ENCODE results near the gene C1orf50.
A peak's percentile ranks its signal among the peaks of the same experiment; 100 is the strongest.
"Not testable (repeated sequence)": the region's sequence is repeated elsewhere in the genome, so short reads cannot be mapped to it uniquely, and the experiment has no call there.

Gene C1orf50

DNA sequence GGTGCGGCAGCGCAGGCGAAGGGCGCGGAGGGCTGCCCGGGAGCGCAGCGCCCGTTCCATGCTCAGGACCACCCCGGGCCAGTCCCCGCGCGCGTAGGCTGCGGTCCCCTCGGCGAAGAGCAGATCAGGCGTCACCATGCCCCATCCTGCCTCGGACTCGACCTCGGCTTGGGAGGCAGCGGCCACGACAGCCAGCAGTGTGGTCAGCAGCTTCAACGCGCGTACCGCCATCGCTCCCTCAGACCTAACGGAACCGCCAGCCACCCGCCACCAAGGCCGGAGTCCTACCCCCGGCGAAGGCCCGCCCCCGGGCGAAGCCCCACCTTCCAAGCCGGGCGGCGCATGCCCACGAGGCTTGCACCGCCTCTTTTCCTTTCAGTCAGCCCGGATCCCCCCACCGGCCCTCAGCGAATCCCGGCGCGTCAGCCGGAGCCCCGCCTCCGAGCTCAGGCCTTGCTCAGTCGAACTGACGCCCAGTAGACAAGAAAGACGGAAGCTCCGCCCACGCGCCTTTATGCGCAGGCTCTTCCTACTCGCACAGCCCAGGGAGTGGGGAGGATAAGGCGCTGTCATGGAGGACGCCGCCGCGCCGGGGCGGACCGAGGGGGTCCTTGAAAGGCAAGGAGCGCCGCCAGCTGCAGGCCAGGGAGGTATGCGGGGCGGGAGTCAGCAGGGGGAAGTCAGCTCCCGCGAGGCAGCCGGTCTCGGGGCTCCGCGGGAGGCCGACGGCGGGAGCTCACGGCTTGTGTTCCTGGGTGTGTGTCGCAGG lies at the start of gene C1orf50, which contains the start of gene P3H1:
Gene C1orf50 (plus strand): TSS at position 509 of the 769 bp plus-strand sequence. CDS start 63 bp downstream, at position 572.
Gene P3H1 (minus strand): TSS at position 288 of the 769 bp plus-strand sequence. CDS start 57 bp downstream, at position 231.
- peak within 1 kb of the TSS; percentile 87 for H3K4me3 ChIP-seq (ENCODE audit: low read depth, low read length)
- TF ChIP-seq, protein P1, sequence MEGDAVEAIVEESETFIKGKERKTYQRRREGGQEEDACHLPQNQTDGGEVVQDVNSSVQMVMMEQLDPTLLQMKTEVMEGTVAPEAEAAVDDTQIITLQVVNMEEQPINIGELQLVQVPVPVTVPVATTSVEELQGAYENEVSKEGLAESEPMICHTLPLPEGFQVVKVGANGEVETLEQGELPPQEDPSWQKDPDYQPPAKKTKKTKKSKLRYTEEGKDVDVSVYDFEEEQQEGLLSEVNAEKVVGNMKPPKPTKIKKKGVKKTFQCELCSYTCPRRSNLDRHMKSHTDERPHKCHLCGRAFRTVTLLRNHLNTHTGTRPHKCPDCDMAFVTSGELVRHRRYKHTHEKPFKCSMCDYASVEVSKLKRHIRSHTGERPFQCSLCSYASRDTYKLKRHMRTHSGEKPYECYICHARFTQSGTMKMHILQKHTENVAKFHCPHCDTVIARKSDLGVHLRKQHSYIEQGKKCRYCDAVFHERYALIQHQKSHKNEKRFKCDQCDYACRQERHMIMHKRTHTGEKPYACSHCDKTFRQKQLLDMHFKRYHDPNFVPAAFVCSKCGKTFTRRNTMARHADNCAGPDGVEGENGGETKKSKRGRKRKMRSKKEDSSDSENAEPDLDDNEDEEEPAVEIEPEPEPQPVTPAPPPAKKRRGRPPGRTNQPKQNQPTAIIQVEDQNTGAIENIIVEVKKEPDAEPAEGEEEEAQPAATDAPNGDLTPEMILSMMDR (IDR thresholded peaks at IDR 0.05; ENCODE audit: borderline replicate concordance, insufficient read depth, low read depth, low read length), result no peak

DNA sequence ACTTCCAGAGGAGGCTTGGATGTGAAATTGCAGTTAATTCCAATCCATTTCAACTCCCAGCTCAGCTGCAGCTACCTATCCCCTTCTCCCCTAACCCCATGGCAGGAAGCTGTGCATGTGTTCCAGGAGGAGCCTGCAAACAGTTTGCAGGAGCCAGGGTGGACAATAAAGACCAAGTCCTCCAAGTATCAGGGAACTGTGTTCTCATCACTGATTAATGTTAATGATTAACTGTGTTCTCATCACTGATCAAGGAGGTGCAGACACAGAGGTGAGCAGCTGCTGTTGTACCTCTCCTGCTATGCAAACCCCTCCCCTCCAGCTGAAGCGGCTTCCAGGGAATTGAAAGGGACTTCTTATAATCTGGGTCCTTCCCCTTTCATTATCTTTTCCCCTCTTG lies 46.2 kb upstream of the C1orf50 start:
- TF ChIP-seq, protein P1 (IDR thresholded peaks at IDR 0.05; ENCODE audit: borderline replicate concordance, insufficient read depth, low read depth, low read length), result no peak
- no peak overlapping the region for H3K4me3 ChIP-seq (ENCODE audit: low read depth, low read length)

DNA sequence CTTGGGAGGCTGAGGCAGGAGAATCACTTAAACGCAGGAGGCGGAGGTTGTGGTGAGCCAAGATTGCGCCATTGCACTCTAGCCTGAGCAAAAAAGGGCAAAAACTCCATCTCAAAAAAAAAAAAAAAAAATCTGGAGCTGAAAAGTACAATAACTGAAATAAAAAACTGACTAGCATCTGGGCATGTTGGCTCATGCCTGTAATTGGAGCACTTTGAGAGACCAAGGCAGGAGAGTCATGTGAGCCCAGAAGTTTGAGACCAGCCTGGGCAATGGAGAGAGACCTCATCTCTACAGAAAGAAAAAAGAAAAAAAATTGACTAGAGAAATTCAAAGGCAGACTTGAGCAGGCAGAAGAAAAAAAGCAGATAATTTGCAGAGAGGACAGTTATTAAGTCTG lies 45.1 kb upstream of the C1orf50 start:
- TF ChIP-seq, protein P1 (IDR thresholded peaks at IDR 0.05; ENCODE audit: borderline replicate concordance, insufficient read depth, low read depth, low read length), result no peak
- no peak overlapping the region for H3K4me3 ChIP-seq (ENCODE audit: low read depth, low read length)

DNA sequence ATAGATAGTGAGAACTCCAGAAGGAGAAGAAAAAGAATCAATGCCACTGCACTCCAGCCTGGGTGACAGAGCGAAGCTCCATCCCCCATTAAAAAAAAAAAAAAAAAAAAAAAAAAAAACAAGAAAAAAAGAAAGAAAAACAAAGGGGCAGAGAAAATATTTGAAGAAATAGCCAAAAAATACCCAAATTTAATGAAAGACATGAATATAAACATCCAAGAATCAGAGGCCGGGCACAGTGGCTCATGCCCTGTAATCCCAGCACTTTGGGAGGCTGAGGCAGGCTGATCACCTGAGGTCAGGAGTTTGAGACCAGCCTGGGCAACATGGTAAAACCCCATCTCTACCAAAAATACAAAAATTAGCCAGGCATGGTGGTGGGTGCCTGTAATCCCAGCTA lies 44.6 kb upstream of the C1orf50 start:
- H3K4me3 ChIP-seq (ENCODE audit: low read depth, low read length), result not testable (repeated sequence)

DNA sequence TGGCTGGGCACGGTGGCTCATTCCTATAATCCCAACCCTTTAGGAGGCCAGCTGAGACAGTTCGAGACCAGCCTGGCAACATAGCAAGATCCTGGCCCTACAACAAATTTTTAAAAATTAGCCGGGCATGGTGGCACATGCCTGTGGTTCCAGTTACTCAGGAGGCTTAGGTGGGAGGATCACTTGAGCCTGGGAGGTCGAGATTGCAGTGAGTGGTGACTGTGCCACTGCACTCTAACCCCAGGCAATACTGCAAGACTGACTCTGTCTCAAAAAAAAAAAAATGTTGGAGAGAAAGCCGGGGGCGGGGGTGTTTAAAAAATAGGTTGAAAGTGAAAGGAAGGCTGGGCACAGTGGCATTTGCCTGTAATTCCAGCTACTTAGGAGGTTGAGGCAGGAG lies 43.5 kb upstream of the C1orf50 start:
- TF ChIP-seq, protein P1 (IDR thresholded peaks at IDR 0.05; ENCODE audit: borderline replicate concordance, insufficient read depth, low read depth, low read length), result no peak
- no peak overlapping the region for H3K4me3 ChIP-seq (ENCODE audit: low read depth, low read length)

DNA sequence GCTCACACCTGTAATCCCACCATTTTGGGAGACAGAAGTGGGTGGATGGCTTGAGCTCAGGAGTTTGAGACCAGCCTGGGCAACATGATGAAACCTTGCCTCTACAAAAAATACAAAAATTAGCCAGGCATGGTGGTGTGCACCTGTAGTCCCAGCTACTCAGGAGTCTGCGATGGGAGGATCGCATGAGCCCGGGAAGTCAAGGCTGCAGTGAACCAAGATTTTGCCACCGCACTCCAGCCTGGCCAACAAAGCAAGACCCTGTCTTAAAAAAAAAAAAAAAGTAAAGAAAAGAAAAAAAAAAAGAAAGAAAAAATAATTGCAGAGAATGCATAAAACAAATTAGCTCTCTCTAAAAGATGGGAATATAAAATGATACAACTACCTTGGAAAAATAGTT lies 41.2 kb upstream of the C1orf50 start:
- H3K4me3 ChIP-seq (ENCODE audit: low read depth, low read length), result not testable (repeated sequence)

DNA sequence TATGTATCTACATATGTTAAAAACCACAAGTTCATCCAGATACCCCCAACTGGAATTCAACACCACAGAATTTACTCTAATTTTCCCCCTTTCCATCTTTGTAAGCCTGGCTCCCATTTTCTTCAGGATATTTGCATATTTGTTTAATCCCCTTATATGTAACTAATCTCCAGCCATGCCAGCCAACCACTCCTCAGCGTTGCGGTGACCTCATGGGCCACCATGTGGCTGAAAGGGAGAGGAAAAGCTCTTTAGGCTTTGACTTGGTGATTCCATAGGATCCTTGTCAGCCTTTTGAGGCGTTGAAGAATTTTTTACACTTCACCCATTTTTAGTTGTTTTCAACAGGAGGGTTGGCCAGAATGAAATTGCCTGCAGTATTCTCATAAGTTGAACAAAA lies 37.0 kb upstream of the C1orf50 start:
- TF ChIP-seq, protein P1 (IDR thresholded peaks at IDR 0.05; ENCODE audit: borderline replicate concordance, insufficient read depth, low read depth, low read length), result no peak
- no peak overlapping the region for H3K4me3 ChIP-seq (ENCODE audit: low read depth, low read length)

DNA sequence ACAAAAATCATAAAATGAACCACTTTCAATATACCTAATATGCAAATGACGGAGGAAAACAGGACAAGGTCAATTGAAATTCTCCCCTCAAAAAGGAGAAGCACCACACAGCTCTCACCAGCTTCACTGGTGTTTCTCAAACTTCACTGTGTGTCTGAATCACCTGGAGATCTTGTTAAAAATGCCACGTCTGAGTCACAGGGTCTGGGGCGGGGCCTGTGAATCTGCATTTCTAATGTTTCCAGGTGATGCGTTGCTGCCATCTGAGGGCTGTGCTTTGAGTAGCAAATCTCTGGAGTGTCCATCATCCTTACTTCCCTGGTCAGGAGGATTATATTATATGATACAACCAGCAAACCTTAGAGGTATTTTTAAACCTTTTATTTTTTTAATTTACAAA lies 36.1 kb upstream of the C1orf50 start:
- no peak overlapping the region for H3K4me3 ChIP-seq (ENCODE audit: low read depth, low read length)
- TF ChIP-seq, protein P1 (IDR thresholded peaks at IDR 0.05; ENCODE audit: borderline replicate concordance, insufficient read depth, low read depth, low read length), result no peak
